Stomach (tissue), 4 donors: ENCODE measurements around the gene RNF7.

Experiments used
- CTCF ChIP-seq, 7 experiments: fragments of 450-650 bp in 4 of 7; fragments of 200-600 bp in 3 of 7; sonication (generic) in 3 of 7; IDR thresholded peaks; one replicate each; pipeline ENCODE4 v1.5.1; 2016 to 2019; ENCODE audit warnings: antibody characterized with exemption in 7 of 7, control low read depth in 2 of 7, mild to moderate bottlenecking in 1 of 7
- EP300 ChIP-seq: sonication (generic); formaldehyde crosslinking; IDR thresholded peaks from one replicate; pipeline ENCODE4 v1.6.1; 2017; ENCODE audit warnings: antibody characterized with exemption
- POLR2A ChIP-seq, 4 donors: fragments of 450-650 bp; IDR thresholded peaks; one replicate each; pipeline ENCODE4 v1.6.1; 2016; ENCODE audit warnings: antibody characterized with exemption in 4 of 4, control low read depth in 2 of 4, mild to moderate bottlenecking in 1 of 4, moderate library complexity in 1 of 4

GRCh38 chr3:141792495-141792894, 54.4 kb downstream of the RNF7 start:
- TF ChIP-seq EP300: no peak
- no peak for TF ChIP-seq CTCF (IDR thresholded peaks at IDR 0.05)
- no peak for TF ChIP-seq POLR2A (IDR thresholded peaks at IDR 0.05)
